Testis (tissue), 2 donors: Measurements from ENCODE around the gene LRRC66.

Experiments used
- POLR2A ChIP-seq: fragments of 450-650 bp; IDR thresholded peaks from one replicate; pipeline ENCODE4 v1.6.1; 2017; ENCODE audit warnings: antibody characterized with exemption, mild to moderate bottlenecking, moderate library complexity
- TF ChIP-seq, protein P1 (sequence below), 3 experiments: fragments of 450-650 bp in 2 of 3; fragments of 200-600 bp in 1 of 3; sonication (generic) in 1 of 3; IDR thresholded peaks; one replicate each; pipeline ENCODE4 v1.5.1; 2016 to 2019; ENCODE audit warnings: antibody characterized with exemption in 3 of 3, mild to moderate bottlenecking in 2 of 3, moderate library complexity in 1 of 3

DNA sequence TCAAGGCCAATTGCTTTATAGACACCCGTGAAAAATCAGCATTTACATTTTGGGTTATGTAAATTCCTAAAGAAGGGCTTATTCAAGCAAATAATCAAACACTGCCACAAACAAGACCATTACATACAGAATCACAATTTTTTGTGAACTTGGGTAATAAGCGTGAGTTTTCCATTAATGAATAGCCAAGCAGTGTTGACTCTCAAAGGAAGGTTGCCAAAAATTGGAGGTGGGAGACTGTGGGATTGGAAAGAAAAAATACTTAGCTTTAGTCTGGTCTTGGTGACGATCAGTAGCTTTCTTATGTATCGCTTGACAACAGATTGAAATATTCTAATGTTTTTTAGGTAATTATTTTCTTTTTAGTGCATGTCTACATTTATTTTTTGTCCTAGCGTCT, 20.9 kb downstream of the LRRC66 start:
- TF ChIP-seq, protein P1, sequence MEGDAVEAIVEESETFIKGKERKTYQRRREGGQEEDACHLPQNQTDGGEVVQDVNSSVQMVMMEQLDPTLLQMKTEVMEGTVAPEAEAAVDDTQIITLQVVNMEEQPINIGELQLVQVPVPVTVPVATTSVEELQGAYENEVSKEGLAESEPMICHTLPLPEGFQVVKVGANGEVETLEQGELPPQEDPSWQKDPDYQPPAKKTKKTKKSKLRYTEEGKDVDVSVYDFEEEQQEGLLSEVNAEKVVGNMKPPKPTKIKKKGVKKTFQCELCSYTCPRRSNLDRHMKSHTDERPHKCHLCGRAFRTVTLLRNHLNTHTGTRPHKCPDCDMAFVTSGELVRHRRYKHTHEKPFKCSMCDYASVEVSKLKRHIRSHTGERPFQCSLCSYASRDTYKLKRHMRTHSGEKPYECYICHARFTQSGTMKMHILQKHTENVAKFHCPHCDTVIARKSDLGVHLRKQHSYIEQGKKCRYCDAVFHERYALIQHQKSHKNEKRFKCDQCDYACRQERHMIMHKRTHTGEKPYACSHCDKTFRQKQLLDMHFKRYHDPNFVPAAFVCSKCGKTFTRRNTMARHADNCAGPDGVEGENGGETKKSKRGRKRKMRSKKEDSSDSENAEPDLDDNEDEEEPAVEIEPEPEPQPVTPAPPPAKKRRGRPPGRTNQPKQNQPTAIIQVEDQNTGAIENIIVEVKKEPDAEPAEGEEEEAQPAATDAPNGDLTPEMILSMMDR (IDR thresholded peaks at IDR 0.05): no peak
- no peak for TF ChIP-seq POLR2A
